Tibial nerve (tissue), 4 donors: ENCODE data around the gene HKDC1. TPM values are rescaled to one million over a fixed set of nuclear protein-coding genes. Genes with fewer than 3 reads are reported as not detected.
"Not testable (repeated sequence)": the region's sequence is repeated elsewhere in the genome, so short reads cannot be mapped to it uniquely, and the experiment has no call there.

Experiments used
- DNase-seq, 2 donors: peaks; one replicate each; pipeline ENCODE4 v3.0.0-alpha.2; 2019; ENCODE audit warnings: low spot score in 2 of 2
- H3K27ac ChIP-seq, 4 donors: fragments of 200-600 bp; sonication (generic) in 3 of 4; one replicate each; pipeline ENCODE4 v1.5.1; 2017 to 2019; ENCODE audit warnings: mild to moderate bottlenecking in 1 of 4
- H3K27me3 ChIP-seq, 2 donors: fragments of 200-600 bp; sonication (generic) in 1 of 2; one replicate each; pipeline versions ENCODE4 v1.5.1 to v1.6.0; 2017 to 2019
- H3K36me3 ChIP-seq, 3 donors: fragments of 200-600 bp; sonication (generic); one replicate each; pipeline ENCODE4 v1.5.1; 2018 to 2019
- H3K4me1 ChIP-seq, 4 donors: fragments of 200-600 bp; sonication (generic) in 3 of 4; one replicate each; pipeline ENCODE4 v1.5.1; 2017 to 2019
- H3K4me3 ChIP-seq, 4 donors: fragments of 200-600 bp; sonication (generic) in 3 of 4; one replicate each; pipeline ENCODE4 v1.5.1; 2017 to 2019; ENCODE audit warnings: mild to moderate bottlenecking in 1 of 4, moderate library complexity in 1 of 4
- H3K9me3 ChIP-seq, 4 donors: fragments of 200-600 bp; sonication (generic) in 3 of 4; one replicate each; pipeline ENCODE4 v1.5.1; 2017 to 2019
- EP300 ChIP-seq, 2 donors: sonication (generic); formaldehyde crosslinking; IDR thresholded peaks; one replicate each; pipeline ENCODE4 v1.6.1; 2017; ENCODE audit warnings: antibody characterized with exemption in 2 of 2, mild to moderate bottlenecking in 1 of 2
- POLR2A ChIP-seq, 2 donors: fragments of 450-650 bp; IDR thresholded peaks; one replicate each; pipeline ENCODE4 v1.6.1; 2017; ENCODE audit warnings: antibody characterized with exemption in 2 of 2, mild to moderate bottlenecking in 2 of 2, moderate library complexity in 2 of 2
- WGBS, 2 donors: methylation state at CpG; one replicate each; pipeline ENCODE4 v1.1.5; 2018; 5-methylcytosine and 5-hydroxymethylcytosine counted together
- total RNA-seq, 4 donors: library from RNA; depleted of rRNA; stranded (reverse); fragments of >200 nt; gene quantifications; one replicate each; pipeline ENCODE4 v1.1.0, GENCODE V29; 2016
- TF ChIP-seq, protein P1 (sequence below), 5 experiments: fragments of 200-600 bp in 3 of 5; fragments of 450-650 bp in 2 of 5; sonication (generic) in 3 of 5; IDR thresholded peaks; one replicate each; pipeline ENCODE4 v1.5.1; 2016 to 2019; ENCODE audit warnings: antibody characterized with exemption in 5 of 5, mild to moderate bottlenecking in 3 of 5, moderate library complexity in 2 of 5

Gene HKDC1
- total RNA-seq, 4 donors from 2014 or later, result 4.8 to 11.1 (median 5.5) TPM

DNA sequence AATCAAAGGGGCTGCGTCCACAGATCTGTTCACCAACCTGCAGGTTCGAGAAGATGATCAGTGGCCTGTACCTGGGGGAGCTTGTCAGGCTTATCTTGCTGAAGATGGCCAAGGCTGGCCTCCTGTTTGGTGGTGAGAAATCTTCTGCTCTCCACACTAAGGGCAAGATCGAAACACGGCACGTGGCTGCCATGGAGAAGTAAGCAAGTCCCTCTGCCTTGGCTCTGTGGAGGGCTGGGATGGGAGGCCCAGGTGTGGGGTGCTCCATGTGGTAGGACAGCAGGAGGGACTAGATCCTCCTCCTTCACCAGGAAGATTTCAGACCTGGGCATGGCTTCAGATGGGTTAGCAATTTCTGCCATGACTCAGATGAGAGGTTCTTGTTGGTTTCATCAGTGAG is 25.9 kb downstream of the HKDC1 start:
- no peaks in the 10 kb centered on the region for H3K9me3 ChIP-seq
- no peak for DNase-seq
- TF ChIP-seq EP300 (IDR thresholded peaks at IDR 0.05), result no peak
- no peak for TF ChIP-seq POLR2A (IDR thresholded peaks at IDR 0.05)
- TF ChIP-seq, protein P1, sequence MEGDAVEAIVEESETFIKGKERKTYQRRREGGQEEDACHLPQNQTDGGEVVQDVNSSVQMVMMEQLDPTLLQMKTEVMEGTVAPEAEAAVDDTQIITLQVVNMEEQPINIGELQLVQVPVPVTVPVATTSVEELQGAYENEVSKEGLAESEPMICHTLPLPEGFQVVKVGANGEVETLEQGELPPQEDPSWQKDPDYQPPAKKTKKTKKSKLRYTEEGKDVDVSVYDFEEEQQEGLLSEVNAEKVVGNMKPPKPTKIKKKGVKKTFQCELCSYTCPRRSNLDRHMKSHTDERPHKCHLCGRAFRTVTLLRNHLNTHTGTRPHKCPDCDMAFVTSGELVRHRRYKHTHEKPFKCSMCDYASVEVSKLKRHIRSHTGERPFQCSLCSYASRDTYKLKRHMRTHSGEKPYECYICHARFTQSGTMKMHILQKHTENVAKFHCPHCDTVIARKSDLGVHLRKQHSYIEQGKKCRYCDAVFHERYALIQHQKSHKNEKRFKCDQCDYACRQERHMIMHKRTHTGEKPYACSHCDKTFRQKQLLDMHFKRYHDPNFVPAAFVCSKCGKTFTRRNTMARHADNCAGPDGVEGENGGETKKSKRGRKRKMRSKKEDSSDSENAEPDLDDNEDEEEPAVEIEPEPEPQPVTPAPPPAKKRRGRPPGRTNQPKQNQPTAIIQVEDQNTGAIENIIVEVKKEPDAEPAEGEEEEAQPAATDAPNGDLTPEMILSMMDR (IDR thresholded peaks at IDR 0.05), result no peak
- H3K36me3 ChIP-seq, result peaks cover 0 to 10% (median 0%) of the 10 kb centered on the region in 3 donors
- no peak overlapping the region for H3K4me3 ChIP-seq
- H3K4me1 ChIP-seq, result peaks cover 0 to 11% (median 5%) of the 10 kb centered on the region in 4 donors
- 85 to 88% methylated on average over 5 of the region's 5 CpGs for WGBS, 2 donors
- no peak overlapping the region for H3K27ac ChIP-seq
- no peaks in the 10 kb centered on the region for H3K27me3 ChIP-seq

DNA sequence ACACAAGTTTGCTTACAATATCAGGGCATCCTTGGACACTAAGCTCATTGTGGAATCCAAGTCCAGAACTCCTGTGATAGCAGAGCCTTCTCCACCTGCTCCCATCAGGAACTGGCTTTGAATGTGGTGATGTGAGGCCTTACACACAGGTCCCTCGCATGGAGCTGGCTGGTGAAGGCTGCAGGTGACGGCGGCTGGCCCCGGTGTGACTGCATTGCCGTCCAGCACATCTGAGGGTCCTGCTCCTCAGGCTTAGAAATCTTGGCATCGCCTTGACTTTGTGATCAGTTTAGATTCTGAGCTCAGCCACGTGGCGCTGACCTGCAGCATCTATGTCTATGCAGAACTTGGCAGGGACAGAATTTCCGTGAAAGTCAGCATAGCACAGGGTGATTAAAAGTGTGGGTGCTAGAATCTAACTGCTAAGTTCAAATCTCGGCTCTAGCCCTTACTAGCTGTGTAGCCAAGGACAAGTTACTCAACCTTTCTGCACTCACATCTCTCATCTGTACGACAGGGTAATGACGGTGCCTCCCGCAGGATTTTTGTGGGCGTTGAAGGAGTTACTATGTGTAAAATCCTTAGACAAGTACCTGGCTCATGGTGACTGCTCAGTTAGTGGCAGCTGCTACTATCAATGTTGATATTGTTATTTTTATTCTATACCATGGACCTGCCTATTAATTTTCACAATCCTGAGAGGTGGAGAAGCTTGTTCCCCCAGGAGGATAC is 26.6 kb downstream of the HKDC1 start:
- Histone ChIP-seq H3K9me3 (peaks cover 0 to 4% (median 0%) of the 10 kb centered on the region in 4 donors), H3K27me3 (no peaks in the 10 kb centered on the region), H3K4me1 (peaks cover 0 to 7% (median 2%) of the 10 kb centered on the region in 4 donors), H3K27ac (no peak overlapping the region), H3K36me3 (peaks cover 0 to 17% (median 0%) of the 10 kb centered on the region in 3 donors), H3K4me3 (no peak overlapping the region)
- no peak for DNase-seq
- TF ChIP-seq, protein P1 (IDR thresholded peaks at IDR 0.05), result no peak
- no peak for TF ChIP-seq POLR2A (IDR thresholded peaks at IDR 0.05)
- no peak for TF ChIP-seq EP300 (IDR thresholded peaks at IDR 0.05)
- 78 to 85% methylated on average over 10 to 14 of the region's 14 CpGs for WGBS, 2 donors

DNA sequence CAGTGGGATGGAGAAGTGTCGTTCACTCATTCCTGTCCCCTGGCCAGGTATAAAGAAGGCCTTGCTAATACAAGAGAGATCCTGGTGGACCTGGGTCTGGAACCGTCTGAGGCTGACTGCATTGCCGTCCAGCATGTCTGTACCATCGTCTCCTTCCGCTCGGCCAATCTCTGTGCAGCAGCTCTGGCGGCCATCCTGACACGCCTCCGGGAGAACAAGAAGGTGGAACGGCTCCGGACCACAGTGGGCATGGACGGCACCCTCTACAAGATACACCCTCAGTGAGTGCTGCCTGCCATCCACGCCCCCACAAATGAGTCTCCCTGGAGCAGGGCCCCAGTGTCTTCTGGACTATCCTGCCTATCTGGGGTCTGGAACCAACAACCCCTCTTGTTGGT is 27.2 kb downstream of the HKDC1 start:
- WGBS, 2 donors, result 95 to 97% methylated on average over 13 of the region's 13 CpGs
- peaks cover 0 to 2% (median 0%) of the 10 kb centered on the region in 4 donors for H3K4me1 ChIP-seq
- TF ChIP-seq EP300 (IDR thresholded peaks at IDR 0.05), result no peak
- no peak for TF ChIP-seq POLR2A (IDR thresholded peaks at IDR 0.05)
- TF ChIP-seq, protein P1 (IDR thresholded peaks at IDR 0.05), result no peak
- H3K36me3 ChIP-seq, result peaks cover 0 to 18% (median 0%) of the 10 kb centered on the region in 3 donors
- H3K27ac ChIP-seq, result no peak overlapping the region
- H3K4me3 ChIP-seq, result no peak overlapping the region
- DNase-seq, result no peak
- peaks cover 0 to 4% (median 0%) of the 10 kb centered on the region in 4 donors for H3K9me3 ChIP-seq
- no peaks in the 10 kb centered on the region for H3K27me3 ChIP-seq

DNA sequence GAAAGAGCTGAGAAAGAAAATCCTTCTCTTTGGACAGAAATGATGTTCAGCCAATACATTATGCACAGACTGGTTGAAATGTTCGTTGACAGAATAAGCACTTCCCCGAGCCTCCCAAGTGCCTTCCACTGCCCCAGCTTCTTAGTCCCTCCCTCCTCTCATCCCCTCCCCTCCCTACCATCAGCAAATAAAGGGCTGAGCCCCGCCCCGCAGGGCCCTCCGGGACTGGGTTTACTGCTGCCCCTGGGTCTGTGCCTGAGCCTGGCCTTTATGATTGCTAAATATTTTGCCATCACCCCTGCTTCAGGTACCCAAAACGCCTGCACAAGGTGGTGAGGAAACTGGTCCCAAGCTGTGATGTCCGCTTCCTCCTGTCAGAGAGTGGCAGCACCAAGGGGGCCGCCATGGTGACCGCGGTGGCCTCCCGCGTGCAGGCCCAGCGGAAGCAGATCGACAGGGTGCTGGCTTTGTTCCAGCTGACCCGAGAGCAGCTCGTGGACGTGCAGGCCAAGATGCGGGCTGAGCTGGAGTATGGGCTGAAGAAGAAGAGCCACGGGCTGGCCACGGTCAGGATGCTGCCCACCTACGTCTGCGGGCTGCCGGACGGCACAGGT is 28.1 kb downstream of the HKDC1 start:
- DNase-seq, result no peak
- TF ChIP-seq POLR2A (IDR thresholded peaks at IDR 0.05) (no peak), EP300 (IDR thresholded peaks at IDR 0.05) (no peak)
- TF ChIP-seq, protein P1 (IDR thresholded peaks at IDR 0.05), result no peak
- WGBS, 2 donors, result 75 to 80% methylated on average over 23 to 24 of the region's 24 CpGs
- Histone ChIP-seq H3K36me3 (peaks cover 0 to 18% (median 0%) of the 10 kb centered on the region in 3 donors), H3K9me3 (peaks cover 0 to 4% (median 0%) of the 10 kb centered on the region in 4 donors), H3K4me3 (no peak overlapping the region), H3K27ac (no peak overlapping the region), H3K4me1 (no peaks in the 10 kb centered on the region), H3K27me3 (no peaks in the 10 kb centered on the region)

DNA sequence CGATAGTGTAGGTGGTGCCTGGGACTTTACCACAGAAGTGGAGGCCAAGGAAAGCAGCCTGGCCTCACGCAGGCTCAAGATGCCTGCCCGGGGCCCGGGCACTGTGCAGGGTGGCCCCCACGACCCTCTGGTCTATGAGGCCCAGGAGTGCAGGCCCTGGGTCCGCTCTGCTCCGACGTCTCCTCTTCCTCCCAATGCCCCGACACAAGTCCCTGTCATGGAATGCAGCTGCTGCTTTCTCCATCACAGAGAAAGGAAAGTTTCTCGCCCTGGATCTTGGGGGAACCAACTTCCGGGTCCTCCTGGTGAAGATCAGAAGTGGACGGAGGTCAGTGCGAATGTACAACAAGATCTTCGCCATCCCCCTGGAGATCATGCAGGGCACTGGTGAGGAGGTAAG is 29.9 kb downstream of the HKDC1 start:
- TF ChIP-seq, protein P1 (IDR thresholded peaks at IDR 0.05), result no peak
- TF ChIP-seq EP300 (IDR thresholded peaks at IDR 0.05), result no peak
- TF ChIP-seq POLR2A (IDR thresholded peaks at IDR 0.05), result no peak
- Histone ChIP-seq H3K36me3 (peaks cover 0 to 18% (median 0%) of the 10 kb centered on the region in 3 donors), H3K27me3 (no peaks in the 10 kb centered on the region), H3K27ac (no peak overlapping the region), H3K9me3 (peaks cover 0 to 4% (median 0%) of the 10 kb centered on the region in 4 donors), H3K4me3 (no peak overlapping the region), H3K4me1 (no peaks in the 10 kb centered on the region)
- DNase-seq, result no peak
- 89 to 93% methylated on average over 11 to 14 of the region's 14 CpGs for WGBS, 2 donors

DNA sequence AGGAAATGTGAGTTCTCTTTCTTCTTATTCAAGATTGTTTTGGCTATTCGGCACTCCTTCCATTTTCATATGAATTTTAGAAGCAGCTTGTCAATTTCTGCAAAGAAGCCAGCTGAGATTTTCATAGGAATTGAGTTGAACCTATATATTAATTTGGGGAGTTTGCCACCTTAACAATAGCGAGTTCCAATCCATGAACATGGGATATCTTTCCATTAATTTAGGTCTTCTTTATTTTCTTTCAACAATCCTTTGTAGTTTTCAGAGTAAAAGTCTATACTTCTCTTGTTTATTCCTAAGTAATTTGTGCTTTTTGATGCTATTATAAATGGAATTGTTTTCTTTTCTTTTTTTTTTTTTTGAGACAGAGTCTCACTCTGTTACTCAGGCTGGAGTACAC is 31.3 kb downstream of the HKDC1 start:
- H3K4me1 ChIP-seq, H3K4me3 ChIP-seq, H3K27ac ChIP-seq, H3K9me3 ChIP-seq, H3K27me3 ChIP-seq, DNase-seq: not testable (repeated sequence)
- WGBS, 2 donors, result 98% methylated on average over 2 of the region's 2 CpGs
- peaks cover 0 to 18% (median 0%) of the 10 kb centered on the region in 3 donors for H3K36me3 ChIP-seq
